ENCODE results near the gene PAN3.

Gene PAN3

GRCh38 chr13:28283600-28283999, 145.3 kb downstream of the PAN3 start:
- no peaks in the 10 kb centered on the region for H3K79me2 ChIP-seq (ENCODE audit: insufficient read depth, low read length)
- TF ChIP-seq CTCF (IDR thresholded peaks at IDR 0.05; ENCODE audit: low read length) (no peak), EZH2 (IDR thresholded peaks at IDR 0.05; ENCODE audit: borderline replicate concordance, low read length) (no peak)
- H3F3A ChIP-seq (ENCODE audit: insufficient read depth, low read length), result no peaks in the 10 kb centered on the region
- H3K4me2 ChIP-seq (ENCODE audit: low read length), result no peak overlapping the region
- no peak overlapping the region for H2AFZ ChIP-seq (ENCODE audit: low read length)
- no peak overlapping the region for H3K9ac ChIP-seq (ENCODE audit: low read length)
- no peak overlapping the region for H3K27ac ChIP-seq (ENCODE audit: low read depth, low read length, poor library complexity, severe bottlenecking)
- H3K4me3 ChIP-seq (ENCODE audit: low read depth, low read length, poor library complexity, severe bottlenecking), result no peak overlapping the region
- no peaks in the 10 kb centered on the region for H3K9me2 ChIP-seq (ENCODE audit: low read depth, low read length)
- H3K9me3 ChIP-seq (ENCODE audit: low read length), result no peaks in the 10 kb centered on the region
- no peaks in the 10 kb centered on the region for H3K27me3 ChIP-seq (ENCODE audit: insufficient read depth, low read length)
- H3K4me1 ChIP-seq (ENCODE audit: insufficient read depth, low read length, severe bottlenecking), result no peaks in the 10 kb centered on the region
- no peaks in the 10 kb centered on the region for H4K20me1 ChIP-seq (ENCODE audit: insufficient read depth, low read length)
- peaks cover 45% of the 10 kb centered on the region; the same call in 1 of the 2 replicates for H3K36me3 ChIP-seq (ENCODE audit: insufficient read depth, low read length)

- no peak overlapping the region for H2AFZ ChIP-seq (ENCODE audit: low read length)
- H4K20me1 ChIP-seq (ENCODE audit: insufficient read depth, low read length), result no peaks in the 10 kb centered on the region
- no peak overlapping the region for H3K4me2 ChIP-seq (ENCODE audit: low read length)
- H3K27ac ChIP-seq (ENCODE audit: low read depth, low read length, poor library complexity, severe bottlenecking), result no peak overlapping the region
- peaks cover 33% of the 10 kb centered on the region; the same call in 1 of the 2 replicates for H3K36me3 ChIP-seq (ENCODE audit: insufficient read depth, low read length)
- H3K9me2 ChIP-seq (ENCODE audit: low read depth, low read length), result no peaks in the 10 kb centered on the region
- no peak for TF ChIP-seq CTCF (IDR thresholded peaks at IDR 0.05; ENCODE audit: low read length)
- no peak for TF ChIP-seq EZH2 (IDR thresholded peaks at IDR 0.05; ENCODE audit: borderline replicate concordance, low read length)
- no peak overlapping the region for H3K4me3 ChIP-seq (ENCODE audit: low read depth, low read length, poor library complexity, severe bottlenecking)
- H3K27me3 ChIP-seq (ENCODE audit: insufficient read depth, low read length), result no peaks in the 10 kb centered on the region
- no peak overlapping the region for H3K9ac ChIP-seq (ENCODE audit: low read length)
- H3K4me1 ChIP-seq (ENCODE audit: insufficient read depth, low read length, severe bottlenecking), result no peaks in the 10 kb centered on the region
- no peaks in the 10 kb centered on the region for H3K9me3 ChIP-seq (ENCODE audit: low read length)
- no peaks in the 10 kb centered on the region for H3K79me2 ChIP-seq (ENCODE audit: insufficient read depth, low read length)
- no peaks in the 10 kb centered on the region for H3F3A ChIP-seq (ENCODE audit: insufficient read depth, low read length)
Measured at GRCh38 chr13:28286263-28286662, 147.9 kb downstream of the PAN3 start.

GRCh38 chr13:28297341-28297740, 159.0 kb downstream of the PAN3 start:
- Histone ChIP-seq H3F3A (ENCODE audit: insufficient read depth, low read length) (no peaks in the 10 kb centered on the region), H3K4me1 (ENCODE audit: insufficient read depth, low read length, severe bottlenecking) (no peaks in the 10 kb centered on the region)
- no peak for TF ChIP-seq CTCF (IDR thresholded peaks at IDR 0.05; ENCODE audit: low read length)

More at GRCh38 chr13:28297341-28297740, 159.0 kb downstream of the PAN3 start:
- H3K9ac ChIP-seq (ENCODE audit: low read length), result no peak overlapping the region
- peaks cover 14% of the 10 kb centered on the region for H3K36me3 ChIP-seq (ENCODE audit: insufficient read depth, low read length)
- H2AFZ ChIP-seq (ENCODE audit: low read length), result no peak overlapping the region
- no peaks in the 10 kb centered on the region for H4K20me1 ChIP-seq (ENCODE audit: insufficient read depth, low read length)
- H3K27me3 ChIP-seq (ENCODE audit: insufficient read depth, low read length), result no peaks in the 10 kb centered on the region
- no peak overlapping the region for H3K27ac ChIP-seq (ENCODE audit: low read depth, low read length, poor library complexity, severe bottlenecking)
- no peaks in the 10 kb centered on the region for H3K9me2 ChIP-seq (ENCODE audit: low read depth, low read length)
- no peaks in the 10 kb centered on the region for H3K9me3 ChIP-seq (ENCODE audit: low read length)
- no peaks in the 10 kb centered on the region for H3K79me2 ChIP-seq (ENCODE audit: insufficient read depth, low read length)
- no peak overlapping the region for H3K4me2 ChIP-seq (ENCODE audit: low read length)
- no peak overlapping the region for H3K4me3 ChIP-seq (ENCODE audit: low read depth, low read length, poor library complexity, severe bottlenecking)

Data from OCI-LY1 (cell line).